Activated T-helper 9 cell treated with anti-CD3 and anti-CD28 coated beads, Interleukin-2, amount 50 U/mL, for 16 hours (primary cell): ENCODE measurements around the gene HTD2.

Experiments used
- DNase-seq: peaks from one replicate; pipeline ENCODE4 v3.0.0-alpha.2; 2020; ENCODE audit warnings: low read depth

The HTD2 gene

GRCh38 chr3:58357402-58357801, 51.1 kb downstream of the HTD2 start:
- no peak for DNase-seq

DNA sequence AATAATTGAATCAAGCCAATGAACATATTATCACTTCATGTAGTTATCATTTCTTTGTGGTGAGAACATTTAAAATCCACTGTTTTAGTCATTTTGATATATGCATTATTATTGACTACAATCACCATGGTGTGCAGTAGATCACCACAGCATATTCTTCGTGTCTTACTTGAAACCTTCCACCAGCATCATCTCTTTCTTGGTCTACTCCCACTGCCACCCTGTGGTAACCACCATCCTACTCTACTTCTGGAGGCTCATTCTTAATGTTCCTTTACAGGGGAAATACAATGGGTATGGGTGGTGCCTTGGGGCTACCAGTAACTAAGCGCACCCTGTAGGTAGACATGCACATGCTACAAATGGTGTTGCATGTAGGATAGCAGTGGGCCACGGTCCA, 51.8 kb downstream of the HTD2 start:
- no peak for DNase-seq

- DNase-seq, result no peak
Observed at GRCh38 chr3:58358808-58359207, 52.5 kb downstream of the HTD2 start.

DNA sequence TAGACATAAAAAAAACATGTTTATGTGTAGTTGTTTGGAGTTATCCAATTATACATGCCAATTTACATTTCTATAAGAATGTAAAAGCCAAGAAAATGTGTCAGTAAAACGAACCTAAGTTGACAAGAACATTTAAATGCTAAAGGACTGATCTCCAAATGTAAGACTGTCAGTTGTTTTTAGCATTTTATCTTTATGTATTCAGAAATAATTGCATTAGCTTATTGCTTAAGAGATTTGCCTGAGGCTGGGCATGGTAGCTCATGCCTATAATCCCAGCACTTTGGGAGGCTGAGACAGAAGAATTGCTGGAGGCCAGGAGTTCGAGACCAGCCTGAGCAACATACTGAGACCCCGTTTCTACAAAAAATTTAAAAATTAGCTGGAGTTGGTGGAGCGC, 53.3 kb downstream of the HTD2 start:
- no peak for DNase-seq

DNA sequence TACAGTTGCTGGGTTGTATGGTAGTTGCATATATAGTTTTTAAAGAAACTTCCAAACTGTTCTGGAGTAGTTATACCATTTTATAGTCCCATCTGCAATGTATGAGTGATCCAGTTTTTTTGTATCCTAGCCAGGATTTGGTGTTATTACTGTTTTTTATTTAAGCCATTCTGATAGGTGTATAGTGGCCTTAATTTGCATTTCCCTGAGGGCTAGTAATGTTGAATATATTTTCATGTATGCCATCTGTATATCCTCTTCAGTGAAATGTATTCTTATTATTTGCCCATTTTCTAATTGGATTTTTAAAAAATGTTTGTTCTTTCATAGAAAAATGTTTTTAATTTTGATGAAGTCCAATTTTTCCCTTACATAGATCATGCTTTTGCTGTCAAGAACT, 55.5 kb downstream of the HTD2 start:
- DNase-seq, result no peak

GRCh38 chr3:58366699-58367098, 60.4 kb downstream of the HTD2 start:
- no peak for DNase-seq

GRCh38 chr3:58369038-58369437, 62.7 kb downstream of the HTD2 start:
- no peak for DNase-seq
